HG03432 (cell line): ENCODE measurements around the gene FOXD3.

Source experiments
- ATAC-seq: cut with Tn5 transposase; IDR thresholded peaks from one replicate; pipeline ENCODE4 v1.9.1; 2021; ENCODE audit warnings: mild to moderate bottlenecking, moderate library complexity; ENCODE audit not compliant: unreplicated experiment

FOXD3 gene

DNA sequence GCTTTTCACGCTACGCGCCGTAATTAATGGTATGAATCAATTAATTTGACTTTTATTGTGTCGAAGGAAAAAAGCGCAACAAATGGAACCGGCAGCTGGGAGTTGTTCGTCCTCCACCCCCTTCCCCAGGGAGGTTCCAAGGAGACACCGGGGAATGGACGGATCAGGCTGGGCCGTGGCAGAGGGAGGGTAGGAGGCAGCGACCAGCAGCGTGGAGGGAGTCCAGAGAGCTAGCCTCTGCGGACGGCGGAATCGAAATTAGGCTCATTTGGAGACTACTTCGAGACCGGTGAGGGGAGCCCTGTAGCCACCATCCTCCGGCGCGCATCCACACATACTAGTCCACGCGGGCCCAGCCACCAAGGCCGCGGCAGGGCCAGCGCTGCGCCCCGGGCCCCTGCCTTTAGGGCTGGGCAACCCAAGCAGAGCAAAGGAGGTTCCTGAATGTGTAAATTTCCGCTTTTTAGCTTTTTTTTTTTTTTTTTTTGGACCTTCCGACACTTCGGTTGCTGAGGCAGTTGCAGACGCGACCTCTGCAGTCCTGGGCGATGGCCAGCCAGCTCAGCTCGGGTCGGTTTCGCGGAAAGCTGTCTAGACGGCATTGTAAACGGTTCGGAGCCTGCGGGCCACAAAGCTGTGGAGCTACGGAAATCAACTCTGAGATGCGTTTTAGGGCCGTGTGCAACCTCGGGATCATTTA, 2.2 kb upstream of the FOXD3 start:
- no peak for ATAC-seq

DNA sequence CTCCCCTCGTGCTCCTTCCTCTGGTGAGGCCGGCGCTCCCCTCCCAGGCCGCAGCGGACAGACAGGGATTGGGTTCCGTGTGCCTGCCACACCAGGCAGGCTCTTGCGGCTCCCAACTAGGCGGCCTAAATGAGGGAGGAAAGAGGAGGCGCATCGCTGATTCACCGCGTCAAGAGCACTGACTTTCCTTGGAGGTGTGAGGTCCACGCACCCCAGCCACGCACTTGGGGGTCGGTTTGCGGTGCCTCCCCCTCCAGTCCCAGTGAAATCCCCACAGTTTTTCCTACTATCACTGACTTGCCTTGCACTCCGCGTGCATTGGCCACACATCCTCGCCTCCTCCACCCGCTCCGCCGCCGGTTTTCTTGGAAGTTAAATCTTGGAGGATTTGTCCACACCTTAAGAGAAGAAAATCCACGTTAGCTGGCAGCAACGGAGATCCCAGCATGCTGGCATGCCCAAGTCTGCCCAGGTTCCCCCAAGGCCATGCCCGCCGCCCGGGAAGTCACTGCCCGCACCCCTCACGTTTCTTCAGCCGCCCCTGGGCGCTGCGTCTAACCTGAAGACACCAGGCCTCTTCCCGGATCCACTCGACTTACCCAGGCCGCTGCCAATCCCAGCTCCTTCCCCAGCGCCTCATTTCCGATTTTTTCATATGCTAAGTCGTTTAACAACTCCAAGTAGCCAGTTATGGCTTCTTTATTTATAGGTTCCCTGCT, 1.1 kb upstream of the FOXD3 start:
- ATAC-seq: no peak

DNA sequence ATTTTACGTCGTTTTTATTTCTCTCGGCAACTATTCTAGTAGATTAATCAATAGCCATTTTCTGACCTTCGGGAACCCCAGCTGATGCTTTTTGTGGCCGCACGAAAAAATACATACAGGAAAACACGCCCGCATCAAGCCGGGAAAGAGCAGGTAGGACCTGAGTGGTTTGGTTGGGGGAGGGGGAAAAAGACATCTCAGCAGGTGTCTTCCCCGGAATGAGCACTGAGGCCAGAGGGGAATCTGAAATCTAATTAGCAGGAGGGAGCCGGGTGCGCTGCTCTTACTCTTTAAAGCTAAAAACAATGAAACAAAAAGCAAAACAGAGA, 618 bp upstream of the FOXD3 start:
- ATAC-seq: no peak

DNA sequence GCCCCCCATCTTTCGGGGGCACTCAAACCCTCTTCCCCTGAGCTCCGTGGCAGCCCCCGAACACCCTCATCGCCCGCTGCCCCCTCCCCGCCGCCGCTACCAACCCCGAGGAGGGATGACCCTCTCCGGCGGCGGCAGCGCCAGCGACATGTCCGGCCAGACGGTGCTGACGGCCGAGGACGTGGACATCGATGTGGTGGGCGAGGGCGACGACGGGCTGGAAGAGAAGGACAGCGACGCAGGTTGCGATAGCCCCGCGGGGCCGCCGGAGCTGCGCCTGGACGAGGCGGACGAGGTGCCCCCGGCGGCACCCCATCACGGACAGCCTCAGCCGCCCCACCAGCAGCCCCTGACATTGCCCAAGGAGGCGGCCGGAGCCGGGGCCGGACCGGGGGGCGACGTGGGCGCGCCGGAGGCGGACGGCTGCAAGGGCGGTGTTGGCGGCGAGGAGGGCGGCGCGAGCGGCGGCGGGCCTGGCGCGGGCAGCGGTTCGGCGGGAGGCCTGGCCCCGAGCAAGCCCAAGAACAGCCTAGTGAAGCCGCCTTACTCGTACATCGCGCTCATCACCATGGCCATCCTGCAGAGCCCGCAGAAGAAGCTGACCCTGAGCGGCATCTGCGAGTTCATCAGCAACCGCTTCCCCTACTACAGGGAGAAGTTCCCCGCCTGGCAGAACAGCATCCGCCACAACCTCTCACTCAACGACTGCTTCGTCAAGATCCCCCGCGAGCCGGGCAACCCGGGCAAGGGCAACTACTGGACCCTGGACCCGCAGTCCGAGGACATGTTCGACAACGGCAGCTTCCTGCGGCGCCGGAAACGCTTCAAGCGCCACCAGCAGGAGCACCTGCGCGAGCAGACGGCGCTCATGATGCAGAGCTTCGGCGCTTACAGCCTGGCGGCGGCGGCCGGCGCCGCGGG, 837 bp downstream of the FOXD3 start:
- peak; percentile 26 for ATAC-seq

DNA sequence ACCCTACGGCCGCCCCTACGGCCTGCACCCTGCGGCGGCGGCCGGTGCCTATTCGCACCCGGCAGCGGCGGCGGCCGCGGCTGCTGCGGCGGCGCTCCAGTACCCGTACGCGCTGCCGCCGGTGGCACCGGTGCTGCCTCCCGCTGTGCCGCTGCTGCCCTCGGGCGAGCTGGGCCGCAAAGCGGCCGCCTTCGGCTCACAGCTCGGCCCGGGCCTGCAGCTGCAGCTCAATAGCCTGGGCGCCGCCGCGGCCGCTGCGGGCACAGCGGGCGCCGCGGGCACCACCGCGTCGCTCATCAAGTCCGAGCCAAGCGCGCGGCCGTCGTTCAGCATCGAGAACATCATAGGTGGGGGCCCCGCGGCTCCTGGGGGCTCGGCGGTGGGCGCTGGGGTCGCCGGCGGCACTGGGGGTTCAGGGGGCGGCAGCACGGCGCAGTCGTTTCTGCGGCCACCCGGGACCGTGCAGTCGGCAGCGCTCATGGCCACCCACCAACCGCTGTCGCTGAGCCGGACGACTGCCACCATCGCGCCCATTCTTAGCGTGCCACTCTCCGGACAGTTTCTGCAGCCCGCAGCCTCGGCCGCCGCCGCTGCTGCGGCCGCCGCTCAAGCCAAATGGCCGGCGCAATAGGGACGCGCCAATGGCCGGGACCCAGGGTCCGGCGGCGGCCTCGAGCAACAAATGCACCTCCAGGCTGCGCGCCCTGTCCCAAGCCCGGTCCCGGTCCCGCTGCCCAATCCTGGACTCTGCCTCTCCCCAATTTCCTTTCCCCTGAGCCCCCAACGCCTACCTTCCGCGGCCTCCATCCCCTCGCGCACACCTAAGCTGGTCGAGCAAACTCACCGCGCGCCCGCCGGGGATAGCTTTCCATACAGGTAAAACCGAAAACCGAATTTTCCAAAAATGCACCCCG, 1.8 kb downstream of the FOXD3 start:
- ATAC-seq: no peak

DNA sequence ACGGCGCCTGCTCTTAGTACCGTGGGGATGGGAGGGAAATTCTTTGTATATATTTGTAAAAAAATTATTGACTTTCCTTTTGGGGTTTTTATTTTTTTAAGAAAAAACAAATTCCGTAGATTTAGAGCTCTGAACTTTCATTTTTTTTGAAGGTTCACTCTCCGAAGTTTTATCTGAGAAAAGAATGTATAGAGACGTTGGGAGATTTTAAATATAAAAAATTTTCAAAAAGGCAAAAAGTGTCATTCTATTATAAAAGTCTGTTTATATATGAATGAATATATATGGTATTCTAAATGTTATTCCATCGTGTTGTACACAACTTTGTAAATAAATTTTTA, 2.4 kb downstream of the FOXD3 start:
- ATAC-seq: no peak

DNA sequence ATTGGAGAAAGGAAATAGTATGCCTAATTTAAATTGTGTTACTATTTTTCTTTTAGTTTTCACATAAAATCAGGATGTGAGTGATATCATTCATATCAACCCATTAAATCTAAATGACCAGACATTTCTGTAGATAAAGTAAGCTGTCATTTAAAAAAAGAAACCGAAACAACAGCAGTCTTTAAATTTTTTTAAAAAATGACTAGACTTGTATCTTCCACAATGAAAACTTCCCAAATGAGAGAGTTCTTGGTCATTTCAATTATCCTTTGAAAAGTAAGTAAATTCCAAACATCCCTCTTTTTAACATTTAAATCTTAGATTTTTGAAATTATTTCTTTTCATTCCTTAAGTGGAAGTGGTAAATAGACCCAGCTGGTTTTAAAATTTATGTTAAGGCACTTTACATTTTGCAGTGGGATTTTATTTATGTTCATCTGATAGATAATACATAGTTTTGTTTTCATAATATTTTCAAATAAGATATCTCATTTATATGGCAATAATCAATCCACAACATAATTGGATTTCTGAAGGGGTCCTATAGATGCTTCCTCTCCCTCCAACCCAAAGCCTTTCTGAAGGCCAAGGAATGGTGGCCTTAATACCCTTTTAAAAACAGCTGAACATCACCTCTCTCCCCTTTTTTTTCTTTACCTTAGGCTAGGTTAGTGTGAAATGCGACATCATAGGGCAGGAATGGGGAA, 3.1 kb downstream of the FOXD3 start:
- ATAC-seq: no peak

DNA sequence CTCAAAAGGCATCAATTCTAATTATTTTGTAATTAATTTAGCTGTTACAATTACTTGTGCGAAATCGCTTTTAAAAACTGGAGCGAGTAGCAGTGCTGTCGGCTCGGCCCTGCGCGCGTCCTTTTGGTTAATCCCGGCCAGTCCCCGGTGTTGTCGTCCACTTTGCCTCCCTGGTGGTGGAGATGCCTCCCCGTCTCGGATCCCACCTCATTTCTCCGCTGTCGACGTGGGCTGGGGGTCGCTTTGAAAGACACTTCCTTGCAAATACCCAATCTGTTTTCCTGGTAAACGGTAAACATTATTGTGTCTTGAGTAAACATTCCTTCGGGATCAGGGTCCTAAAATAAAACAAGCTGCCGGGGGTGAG, 3.7 kb downstream of the FOXD3 start:
- no peak for ATAC-seq

DNA sequence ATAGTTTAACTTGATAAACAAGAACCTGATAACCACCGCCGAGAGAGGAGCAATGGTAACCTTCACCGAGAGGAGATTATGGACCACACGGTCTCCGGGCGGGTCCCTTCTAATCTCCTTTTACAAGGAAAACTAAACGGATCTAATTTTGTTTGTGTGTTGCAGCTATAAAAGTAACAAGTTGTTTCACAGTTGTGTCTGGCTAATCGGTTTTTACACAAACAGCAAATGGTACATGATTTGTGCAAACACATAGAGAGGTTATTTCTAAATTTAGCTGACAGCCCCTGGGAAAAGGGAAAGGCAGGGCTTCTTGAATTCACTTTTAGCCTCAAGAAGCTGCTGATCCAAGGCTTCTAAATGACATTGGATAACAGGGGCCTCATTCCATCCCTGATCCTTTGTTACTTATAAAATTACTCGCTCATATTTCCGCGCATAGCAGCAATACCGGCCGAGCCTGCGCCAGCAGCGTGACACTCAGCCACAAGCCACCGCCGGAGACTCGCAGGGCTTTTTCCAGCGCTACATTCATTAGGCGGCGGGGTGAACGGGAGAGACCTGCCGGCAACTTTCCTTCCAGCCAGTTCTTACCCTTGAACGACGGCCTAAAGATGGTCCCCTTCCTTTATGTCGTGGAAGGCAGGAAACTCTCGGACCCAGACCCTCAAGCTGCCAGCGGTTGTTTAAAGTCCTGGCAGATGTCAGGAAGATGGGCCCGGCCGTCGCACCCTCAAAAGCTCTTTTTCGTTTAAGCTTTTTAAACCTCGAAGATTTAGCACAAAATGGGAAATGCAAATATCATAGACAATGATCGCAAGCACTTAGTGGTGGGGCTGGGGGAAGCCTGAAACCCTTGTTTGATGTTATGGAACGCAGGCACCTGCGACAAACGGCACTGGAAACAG, 4.4 kb downstream of the FOXD3 start:
- ATAC-seq: no peak

DNA sequence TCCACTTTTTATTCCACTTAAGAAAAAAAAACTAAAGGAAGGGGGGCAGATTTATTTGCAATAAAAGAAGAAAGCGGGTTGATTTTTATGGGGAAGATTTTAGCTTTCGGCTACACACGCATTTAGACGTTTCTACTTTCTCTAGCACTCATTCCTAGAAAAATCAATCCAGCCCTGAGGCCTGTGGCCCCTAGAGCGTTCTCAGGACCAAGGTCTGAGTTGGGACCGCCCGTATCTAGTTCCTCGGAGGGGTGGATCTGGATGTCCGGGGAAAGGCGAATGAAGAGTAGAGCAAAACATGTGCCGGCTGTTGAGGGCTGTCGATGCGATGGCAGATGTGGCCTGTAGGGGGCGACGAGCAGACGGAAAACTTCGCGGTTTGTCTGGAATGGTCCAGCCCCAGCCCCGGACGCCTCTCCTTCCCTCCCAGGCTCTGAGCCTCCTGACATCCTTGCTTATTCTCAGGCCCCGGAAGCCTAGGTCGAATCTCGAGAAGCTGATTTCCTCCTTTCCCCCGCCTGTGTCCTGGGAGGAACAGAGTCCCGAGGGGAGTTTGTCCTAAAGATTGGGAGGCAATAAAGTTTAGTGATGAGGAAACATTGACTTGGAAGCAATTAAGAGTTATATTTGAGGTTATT, 5.2 kb downstream of the FOXD3 start:
- peak; percentile 55 for ATAC-seq

DNA sequence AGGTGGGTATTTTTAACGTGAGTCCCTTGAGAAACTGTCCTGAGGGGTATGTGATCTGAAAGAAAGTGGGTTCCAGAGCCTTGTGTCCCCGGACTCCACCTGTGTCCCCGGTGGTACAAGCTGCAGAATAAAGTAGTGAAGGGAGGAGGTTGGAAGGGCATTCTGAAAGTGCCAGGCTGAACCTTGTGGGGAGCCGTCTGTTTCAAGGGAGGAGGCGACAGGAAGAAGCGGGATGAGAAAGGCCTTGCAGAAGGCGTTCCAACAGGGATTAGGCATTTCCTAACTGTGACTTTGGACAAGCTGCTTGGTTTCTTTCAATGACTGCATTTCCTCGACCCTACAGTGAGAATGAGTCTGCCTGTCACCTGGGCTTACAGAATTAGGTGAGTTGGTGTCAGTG, 5.8 kb downstream of the FOXD3 start:
- ATAC-seq: no peak

DNA sequence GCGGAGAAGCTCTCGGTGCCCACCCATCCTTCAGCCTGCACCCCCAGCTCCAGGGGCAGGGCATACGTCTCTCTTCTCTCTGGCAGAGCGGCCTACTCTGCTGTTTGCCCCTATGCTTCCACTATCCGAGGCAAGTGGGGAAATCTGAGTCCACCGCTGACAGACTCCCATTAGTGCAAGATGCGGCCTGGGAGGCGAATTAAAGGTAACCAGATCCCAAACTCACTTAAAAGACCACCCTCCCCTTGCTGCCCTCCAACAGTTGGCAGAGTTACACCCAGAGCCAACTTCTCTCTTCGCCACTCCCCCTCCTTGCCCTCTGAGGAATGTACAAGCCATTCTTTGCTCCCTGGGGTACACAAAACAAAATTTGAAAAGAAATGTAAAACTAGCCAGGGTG, 6.4 kb downstream of the FOXD3 start:
- no peak for ATAC-seq

DNA sequence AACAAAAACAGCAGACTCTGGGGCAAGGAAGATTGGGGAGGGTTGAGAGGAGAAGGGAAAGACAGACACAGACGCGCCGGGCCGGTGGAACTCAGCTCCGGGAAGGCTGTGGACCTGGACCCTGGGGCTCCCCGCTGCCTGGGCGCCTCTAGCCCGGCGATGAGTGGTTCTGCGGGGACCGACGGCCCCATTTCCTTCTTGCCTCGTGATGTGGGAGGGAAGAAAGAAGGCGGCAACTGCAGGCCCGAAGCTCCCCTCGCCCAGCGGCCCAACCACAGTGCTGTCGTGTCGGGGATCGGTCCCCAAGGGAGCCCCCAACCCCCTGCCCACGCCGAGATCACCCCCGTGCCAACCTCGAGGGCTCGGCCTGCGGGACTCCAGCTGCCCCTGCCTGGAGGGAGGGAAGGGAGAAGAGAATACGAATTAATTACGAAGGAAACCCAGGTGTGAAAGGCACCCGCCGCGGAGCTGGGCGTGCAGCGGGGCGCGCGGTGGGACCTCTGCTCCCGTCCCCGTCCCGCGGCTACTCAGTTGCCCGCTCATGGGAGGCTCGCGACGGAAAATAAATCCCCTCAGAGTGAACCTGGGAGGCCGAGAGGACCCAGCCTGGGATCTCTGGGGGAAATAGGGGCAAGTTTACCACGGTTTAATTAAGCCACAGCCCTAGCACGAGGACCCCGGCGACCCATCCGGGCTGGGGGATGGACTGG, 7.4 kb downstream of the FOXD3 start:
- no peak for ATAC-seq

DNA sequence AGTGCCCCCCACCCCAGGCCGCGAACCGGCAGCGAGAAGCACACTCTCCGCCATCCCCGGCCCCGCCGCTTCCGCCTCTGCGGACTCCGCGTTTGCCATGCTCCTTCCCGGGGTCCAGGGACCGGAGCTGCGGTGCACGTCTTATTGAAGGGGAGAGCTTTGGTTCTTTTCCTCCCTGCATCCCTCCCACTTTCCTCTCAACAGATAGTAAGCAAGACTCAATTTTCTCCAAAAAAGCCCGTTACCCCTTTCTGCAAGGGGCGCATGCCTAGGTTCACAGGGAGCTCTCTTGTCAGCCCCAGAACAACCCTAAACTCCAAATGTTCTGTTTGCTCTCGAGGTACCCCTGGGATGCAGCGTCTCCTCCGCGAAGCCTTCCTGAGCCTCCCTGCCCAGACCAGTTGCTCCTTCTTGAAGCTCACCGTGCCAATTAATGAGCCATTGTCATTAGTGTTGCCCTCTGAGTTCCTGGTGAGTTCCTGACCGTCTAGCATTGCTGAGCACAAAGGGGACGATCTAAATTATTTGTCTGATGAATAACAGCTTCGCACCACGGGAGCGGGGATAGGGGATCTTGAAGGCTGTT, 8.1 kb downstream of the FOXD3 start:
- ATAC-seq: no peak

DNA sequence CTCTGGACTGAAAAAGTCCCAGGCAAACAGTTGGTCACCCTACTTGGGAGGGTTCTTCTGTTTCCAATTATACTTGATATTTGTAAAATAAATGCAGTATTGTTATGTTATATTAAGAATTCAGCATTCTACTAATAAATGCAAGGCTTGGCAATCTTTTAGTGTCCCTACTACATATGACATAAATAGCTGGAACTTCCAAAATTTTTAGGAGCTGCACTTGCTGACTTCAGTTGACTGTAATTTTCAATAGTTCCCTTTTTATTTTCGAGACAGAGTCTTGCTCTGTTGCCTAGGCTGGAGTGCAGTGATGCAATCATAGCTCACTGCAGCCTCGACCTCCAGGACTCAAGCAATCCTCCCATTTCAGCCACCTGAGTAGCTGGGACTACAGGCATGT, 20.0 kb downstream of the FOXD3 start:
- ATAC-seq: no peak

DNA sequence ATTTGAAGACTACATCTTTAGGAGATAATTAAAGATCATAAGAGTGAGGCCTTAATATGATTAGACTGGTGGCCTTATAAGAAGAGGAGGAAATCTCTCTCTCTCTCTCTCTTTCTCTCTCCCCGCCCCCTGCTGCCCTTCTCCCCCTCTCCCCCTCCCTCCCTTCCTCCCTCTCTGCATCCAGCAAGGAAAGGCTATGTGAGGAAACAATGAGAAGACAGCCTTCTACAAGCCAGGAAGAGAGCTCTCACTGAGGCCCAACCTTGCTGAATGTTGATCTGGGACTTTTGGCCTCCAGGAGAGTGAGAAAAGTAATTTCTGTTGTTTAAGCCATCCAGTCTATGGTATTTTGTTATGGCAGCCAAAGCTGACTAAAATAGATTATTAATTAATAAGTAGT, 21.6 kb downstream of the FOXD3 start:
- no peak for ATAC-seq

DNA sequence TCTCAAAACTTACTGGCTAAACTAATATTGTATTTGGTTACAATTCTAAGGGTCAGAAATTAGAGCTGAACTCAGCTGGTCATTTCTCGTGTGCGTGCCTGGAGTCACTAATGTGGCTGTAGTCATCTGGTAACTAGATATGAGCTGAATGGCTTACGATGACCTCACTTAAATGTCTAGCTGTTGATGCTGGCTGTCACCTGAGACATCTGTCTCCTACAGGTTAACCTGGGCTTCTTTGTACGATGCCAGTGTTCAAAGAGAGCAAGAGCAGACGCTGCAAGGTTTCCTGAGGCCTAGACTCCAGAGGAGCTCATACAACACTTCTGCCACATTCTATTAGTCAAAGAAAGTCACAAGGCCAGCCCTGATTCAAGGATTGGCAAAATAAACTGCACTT, 28.0 kb downstream of the FOXD3 start:
- ATAC-seq: no peak

DNA sequence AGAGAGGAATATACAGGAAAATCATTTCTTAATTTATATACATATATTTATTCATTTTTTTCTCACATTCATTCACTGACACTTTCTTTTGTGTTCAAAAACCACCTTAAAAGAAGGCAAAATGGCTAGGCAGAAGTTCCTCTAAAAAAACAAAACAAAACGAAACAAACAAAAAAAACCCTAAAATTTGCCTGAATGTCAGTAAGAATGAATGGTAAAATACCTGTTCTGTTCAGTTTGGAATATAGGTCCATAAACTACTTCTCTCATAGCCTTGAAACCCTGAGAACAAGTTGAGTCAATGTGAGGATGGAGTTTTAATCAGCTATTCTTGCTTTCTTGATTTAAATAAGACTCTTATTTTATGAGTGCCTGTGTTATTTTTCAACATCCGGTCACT, 30.4 kb downstream of the FOXD3 start:
- no peak for ATAC-seq
